Coronary artery (tissue), 2 donors: ENCODE results near the gene EWSR1.

Source experiments
- DNase-seq: peaks from one replicate; pipeline ENCODE4 v3.0.0-alpha.2; 2017; ENCODE audit warnings: low spot score
- H3K27ac ChIP-seq, 2 donors: fragments of 200-600 bp; sonication (generic); one replicate each; pipeline ENCODE4 v1.5.1; 2016 to 2019
- H3K4me3 ChIP-seq: fragments of 200-600 bp; sonication (generic); 2 replicates; pipeline ENCODE4 v1.5.1; 2016; ENCODE audit warnings: mild to moderate bottlenecking, moderate library complexity
- TF ChIP-seq, protein P1 (sequence below): fragments of 200-600 bp; sonication (generic); IDR thresholded peaks from one replicate; pipeline ENCODE4 v1.5.1; 2019; ENCODE audit warnings: antibody characterized with exemption

Gene EWSR1

DNA sequence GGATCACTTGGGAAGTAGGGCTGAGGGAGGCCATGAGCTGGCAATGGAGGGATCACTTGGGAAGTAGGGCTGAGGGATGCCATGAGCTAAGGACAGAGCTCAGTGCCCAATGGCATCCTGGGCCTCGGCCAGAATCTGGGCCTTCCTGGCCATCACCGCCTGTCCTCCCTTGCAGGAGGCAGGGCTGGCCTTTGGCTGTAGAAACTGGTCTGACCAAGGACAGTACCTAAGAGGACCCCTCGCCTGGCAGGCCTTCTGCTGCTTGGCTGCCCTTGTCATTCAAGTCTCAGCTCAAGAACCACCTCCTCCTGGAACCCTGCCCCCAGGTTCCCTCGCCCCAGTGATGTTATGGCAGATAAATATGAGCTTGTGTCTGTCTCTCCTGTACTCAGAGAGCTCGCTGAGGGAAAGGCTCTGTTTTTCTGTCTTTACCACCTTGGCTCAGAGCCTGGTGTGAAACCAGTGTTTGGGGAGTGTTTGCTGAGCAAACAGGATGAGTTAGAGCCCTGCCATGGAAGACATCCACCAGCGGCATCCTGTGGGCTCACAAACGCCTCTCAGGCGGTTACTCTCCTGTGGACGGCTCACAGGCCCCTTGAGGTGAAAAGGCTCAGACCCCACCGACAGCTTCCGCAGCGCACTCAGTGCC is 66.8 kb downstream of the EWSR1 start:
- no peak overlapping the region for H3K27ac ChIP-seq
- DNase-seq, result no peak

DNA sequence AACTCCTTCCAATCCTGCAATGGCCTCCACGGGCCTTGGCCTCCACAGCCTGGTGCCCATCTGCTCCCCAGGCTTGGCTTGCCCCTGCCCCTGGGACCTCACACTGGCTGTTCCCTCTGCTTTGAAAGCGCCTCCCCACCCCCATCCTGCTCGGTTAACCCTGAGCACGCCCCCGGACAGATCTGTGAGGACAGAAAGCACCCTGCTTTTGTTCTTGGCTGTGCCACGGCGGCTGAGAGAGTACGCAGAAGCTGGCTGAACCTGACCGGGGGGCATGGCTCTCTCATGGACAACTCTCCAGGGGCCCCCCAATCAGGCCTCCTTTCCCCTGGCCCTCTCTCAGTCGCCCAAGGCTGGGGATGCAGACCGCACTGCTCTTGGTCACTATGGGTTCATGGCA is 67.6 kb downstream of the EWSR1 start:
- Histone ChIP-seq H3K4me3 (no peak overlapping the region), H3K27ac (no peak overlapping the region)
- DNase-seq, result no peak
- TF ChIP-seq, protein P1, sequence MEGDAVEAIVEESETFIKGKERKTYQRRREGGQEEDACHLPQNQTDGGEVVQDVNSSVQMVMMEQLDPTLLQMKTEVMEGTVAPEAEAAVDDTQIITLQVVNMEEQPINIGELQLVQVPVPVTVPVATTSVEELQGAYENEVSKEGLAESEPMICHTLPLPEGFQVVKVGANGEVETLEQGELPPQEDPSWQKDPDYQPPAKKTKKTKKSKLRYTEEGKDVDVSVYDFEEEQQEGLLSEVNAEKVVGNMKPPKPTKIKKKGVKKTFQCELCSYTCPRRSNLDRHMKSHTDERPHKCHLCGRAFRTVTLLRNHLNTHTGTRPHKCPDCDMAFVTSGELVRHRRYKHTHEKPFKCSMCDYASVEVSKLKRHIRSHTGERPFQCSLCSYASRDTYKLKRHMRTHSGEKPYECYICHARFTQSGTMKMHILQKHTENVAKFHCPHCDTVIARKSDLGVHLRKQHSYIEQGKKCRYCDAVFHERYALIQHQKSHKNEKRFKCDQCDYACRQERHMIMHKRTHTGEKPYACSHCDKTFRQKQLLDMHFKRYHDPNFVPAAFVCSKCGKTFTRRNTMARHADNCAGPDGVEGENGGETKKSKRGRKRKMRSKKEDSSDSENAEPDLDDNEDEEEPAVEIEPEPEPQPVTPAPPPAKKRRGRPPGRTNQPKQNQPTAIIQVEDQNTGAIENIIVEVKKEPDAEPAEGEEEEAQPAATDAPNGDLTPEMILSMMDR, result no peak

More for the DNA sequence above, 66.8 kb downstream of the EWSR1 start:
- no peak overlapping the region for H3K4me3 ChIP-seq
- TF ChIP-seq, protein P1, result no peak

DNA sequence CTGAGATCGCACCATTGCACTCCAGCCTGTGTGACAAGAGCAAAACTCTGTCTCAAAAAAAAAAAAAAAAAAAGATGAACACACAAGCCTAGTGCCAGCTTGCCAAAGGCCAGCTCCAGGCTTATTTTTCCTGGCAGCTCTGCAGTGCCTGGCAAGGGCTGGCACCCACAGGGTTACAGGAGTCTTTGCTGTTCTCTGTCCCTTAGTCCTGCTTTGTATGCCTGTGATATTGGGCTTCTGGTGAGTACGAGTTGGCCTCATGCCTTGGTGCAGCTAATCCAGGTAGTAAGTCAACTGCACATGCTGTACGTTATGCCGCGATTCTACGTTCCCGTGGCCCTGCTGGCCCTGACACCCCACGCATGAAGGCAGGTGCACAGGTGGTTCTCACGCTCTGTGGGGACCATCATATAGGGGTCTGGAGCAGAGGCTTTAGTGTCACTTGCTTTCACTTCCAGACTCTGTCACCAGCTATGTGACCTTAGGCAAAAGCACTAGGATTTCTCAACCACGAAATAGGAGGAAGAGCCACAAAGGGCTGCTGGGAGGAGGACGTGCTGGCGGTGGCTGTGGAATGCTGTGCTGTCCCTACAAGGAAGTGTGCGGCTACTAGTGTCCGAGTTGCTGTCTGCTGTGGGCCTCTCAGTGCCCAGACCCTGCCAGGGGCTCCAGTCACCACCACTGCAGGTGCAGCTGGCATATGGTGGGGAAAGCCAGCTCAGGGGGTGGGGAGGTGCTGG is 68.9 kb downstream of the EWSR1 start:
- Histone ChIP-seq H3K4me3 (no peak overlapping the region), H3K27ac (no peak overlapping the region)
- TF ChIP-seq, protein P1, result no peak
- no peak for DNase-seq

DNA sequence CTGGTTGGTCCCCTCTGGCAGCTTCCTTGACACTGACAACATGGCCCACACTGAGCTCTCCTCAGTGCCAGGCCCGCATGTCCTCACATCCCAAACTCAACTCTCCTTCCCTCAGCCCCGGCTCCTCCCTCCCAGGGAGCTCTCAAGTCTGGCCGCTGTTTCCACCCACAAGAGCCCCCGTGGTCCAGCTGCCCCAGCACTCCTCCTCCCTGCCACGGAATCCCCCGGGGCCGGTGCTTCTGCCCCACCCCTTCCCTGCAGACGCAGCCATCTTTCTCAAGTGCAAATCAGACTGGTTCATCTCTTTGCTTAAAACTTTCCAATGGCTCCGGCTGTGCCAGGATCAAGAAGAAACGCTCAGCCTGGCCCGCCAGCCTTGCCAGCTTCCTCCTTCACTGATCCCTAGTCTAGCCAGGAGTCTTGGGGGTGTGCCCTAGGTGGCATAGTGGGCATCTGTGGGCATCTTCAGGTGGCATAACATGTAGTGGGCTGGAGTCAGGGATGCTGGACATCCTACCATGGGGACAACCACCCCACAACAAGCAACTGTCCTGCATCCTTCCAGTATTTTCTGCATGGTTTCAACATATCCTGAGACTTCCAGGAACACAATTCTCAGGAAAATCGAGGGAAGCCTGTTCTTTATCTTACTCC is 69.7 kb downstream of the EWSR1 start:
- Histone ChIP-seq H3K27ac (no peak overlapping the region), H3K4me3 (no peak overlapping the region)
- TF ChIP-seq, protein P1, result no peak

DNA sequence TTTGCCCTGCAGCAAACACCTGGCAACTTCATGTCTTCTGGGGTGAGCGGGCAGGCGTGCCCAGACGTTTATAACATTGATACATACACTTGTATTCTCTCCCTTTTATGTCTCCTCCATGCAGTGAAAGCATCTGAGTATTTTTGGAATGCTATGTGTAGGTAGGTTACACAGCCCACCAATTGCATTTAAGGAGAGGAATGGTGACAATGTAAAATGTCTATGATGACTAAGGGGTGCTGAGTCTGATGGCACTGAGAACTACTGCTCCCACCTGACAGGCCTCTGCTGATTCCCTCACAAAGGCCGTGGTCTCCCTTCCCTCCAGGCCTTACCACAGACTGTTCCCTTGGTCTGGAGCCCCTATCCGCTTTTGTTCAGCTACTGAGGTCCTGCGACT is 70.3 kb downstream of the EWSR1 start:
- TF ChIP-seq, protein P1, result no peak
- Histone ChIP-seq H3K27ac (no peak overlapping the region), H3K4me3 (no peak overlapping the region)
- DNase-seq, result no peak

More for the DNA sequence above, 69.7 kb downstream of the EWSR1 start:
- DNase-seq, result no peak

DNA sequence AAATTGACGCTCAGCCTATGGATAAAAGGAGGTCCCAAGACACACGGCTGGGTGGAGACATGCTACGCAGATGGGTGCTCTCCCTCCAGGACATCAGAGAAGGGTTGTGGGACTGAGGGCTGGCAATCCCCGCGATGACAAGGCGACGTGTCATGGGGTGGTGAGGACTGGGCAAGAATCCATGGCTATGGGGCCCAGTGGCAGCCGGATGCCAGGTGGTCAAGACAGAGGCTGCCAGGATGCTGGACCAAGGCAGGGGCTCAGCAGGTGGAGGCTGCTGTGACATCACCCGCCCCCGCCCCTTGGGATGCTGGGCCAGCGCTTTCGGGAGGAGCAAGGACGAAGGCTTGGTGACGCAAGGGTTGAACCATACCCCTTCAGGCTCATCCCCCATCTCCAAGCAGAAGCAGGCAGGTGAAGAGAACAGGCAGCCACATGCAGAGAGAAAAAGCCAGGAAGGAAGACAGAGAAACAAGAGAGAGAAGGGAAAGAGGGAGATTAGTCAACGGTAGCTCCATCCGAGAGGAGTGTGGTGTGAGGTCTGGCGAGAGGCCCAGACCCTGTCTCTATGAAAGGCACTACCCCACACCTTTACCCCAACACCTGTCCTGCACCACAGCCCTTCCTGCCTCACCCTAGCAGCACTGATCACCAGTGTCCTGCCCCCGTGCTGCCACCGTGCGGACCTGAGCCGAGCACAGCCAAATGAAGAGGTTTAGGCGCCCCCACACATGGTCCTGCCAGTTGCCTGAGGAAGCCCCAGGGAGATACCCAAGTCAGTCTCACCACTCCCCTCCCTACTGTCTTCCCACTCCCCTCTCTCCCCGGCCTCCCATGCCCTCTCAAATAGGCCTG is 71.5 kb downstream of the EWSR1 start:
- no peak overlapping the region for H3K27ac ChIP-seq
- H3K4me3 ChIP-seq, result no peak overlapping the region
- TF ChIP-seq, protein P1, result no peak
- no peak for DNase-seq
